Peyer's patch (tissue), 4 donors: ENCODE measurements around the gene SKAP2.

Source experiments
- CTCF ChIP-seq, 6 experiments: fragments of 450-650 bp in 4 of 6; fragments of 200-600 bp in 2 of 6; sonication (generic) in 1 of 6; IDR thresholded peaks; one replicate each; pipeline ENCODE4 v1.5.1; 2017 to 2019; ENCODE audit warnings: antibody characterized with exemption in 6 of 6, mild to moderate bottlenecking in 3 of 6, moderate library complexity in 1 of 6
- POLR2A ChIP-seq, 2 donors: fragments of 450-650 bp; IDR thresholded peaks; one replicate each; pipeline ENCODE4 v1.5.1; 2017; ENCODE audit warnings: antibody characterized with exemption in 2 of 2, mild to moderate bottlenecking in 2 of 2, moderate library complexity in 2 of 2

GRCh38 chr7:26645121-26645520, 219.3 kb downstream of the SKAP2 start:
- TF ChIP-seq POLR2A (IDR thresholded peaks at IDR 0.05) (no peak), CTCF (IDR thresholded peaks at IDR 0.05) (no peak)
